ENCODE results near the gene CDC42EP4. TPM values are rescaled to one million over a fixed set of nuclear protein-coding genes. Genes with fewer than 3 reads are reported as not detected.

The CDC42EP4 gene
- total and polyA plus RNA-seq, 2 experiments from 2014 or later = 4.4 to 19.9 TPM

- TF ChIP-seq ETS1 (IDR thresholded peaks at IDR 0.05) (no peak), EZH2 (IDR thresholded peaks at IDR 0.05; ENCODE audit: low read depth, unreplicated experiment) (no peak), NANOG (IDR thresholded peaks at IDR 0.05; ENCODE audit: borderline replicate concordance) (no peak)
Observed at GRCh38 chr17:73289549-73290254, 22.1 kb downstream of the CDC42EP4 start (continued).

- Mint-ChIP-seq H3K9me3 (no peaks in the 10 kb centered on the region), H3K4me1 (peaks cover 37% of the 10 kb centered on the region), H3K36me3 (ENCODE audit: low read depth) (no peaks in the 10 kb centered on the region; the same call in 2 of the 3 replicates), H3K27ac (no peak overlapping the region), H3K4me3 (no peak overlapping the region), H3K27me3 (ENCODE audit: insufficient read depth, low read depth, poor library complexity) (peaks cover 15% of the 10 kb centered on the region)
- Histone ChIP-seq H3F3A (replicated peaks; ENCODE audit: low read depth) (no peaks in the 10 kb centered on the region), H3K4me1 (ENCODE audit: insufficient read depth) (peaks cover 11% of the 10 kb centered on the region), H3K36me3 (ENCODE audit: insufficient read depth) (no peaks in the 10 kb centered on the region), H4K20me1 (replicated peaks; ENCODE audit: insufficient read depth) (no peaks in the 10 kb centered on the region), H3K27me3 (ENCODE audit: insufficient read depth) (no peaks in the 10 kb centered on the region), H3K79me2 (replicated peaks; ENCODE audit: insufficient read depth) (0 out of 2 replicates have a peak, but pooled peaks cover 3% of the 10 kb centered on the region), H3K4me2 (no peak overlapping the region), H3K9me2 (ENCODE audit: insufficient read depth) (no peaks in the 10 kb centered on the region), H3K4me3 (no peak overlapping the region), H3K27ac (ENCODE audit: low read depth) (no peak overlapping the region), H2AFZ (no peak overlapping the region)
- DNase-seq (ENCODE audit: low spot score) = no peak
- no peak for ATAC-seq
- TF ChIP-seq NANOG (IDR thresholded peaks at IDR 0.05; ENCODE audit: borderline replicate concordance) = no peak
- no peak for TF ChIP-seq CTCF (conservative IDR thresholded peaks at IDR 0.05; ENCODE audit: low read depth in 2 of 2)
- TF ChIP-seq JUNB (IDR thresholded peaks at IDR 0.05; ENCODE audit: unreplicated experiment) = no peak
- TF ChIP-seq ETS1 (IDR thresholded peaks at IDR 0.05) = no peak
- TF ChIP-seq STAT1 (IDR thresholded peaks at IDR 0.05; ENCODE audit: unreplicated experiment) = no peak
Observed at GRCh38 chr17:73288534-73289302, 23.1 kb downstream of the CDC42EP4 start.

- no peaks in the 10 kb centered on the region for H3K9me2 ChIP-seq (ENCODE audit: insufficient read depth)
- peaks cover 44% of the 10 kb centered on the region for H3K4me1 Mint-ChIP-seq
- H3K27ac Mint-ChIP-seq = no peak overlapping the region; the same call in 1 of the 2 replicates
- no peak overlapping the region for H3K4me3 ChIP-seq
- H3K4me3 Mint-ChIP-seq = no peak overlapping the region
- no peaks in the 10 kb centered on the region for H3K27me3 ChIP-seq (ENCODE audit: insufficient read depth)
- H3K27me3 Mint-ChIP-seq (ENCODE audit: insufficient read depth, low read depth, poor library complexity) = peaks cover 19% of the 10 kb centered on the region
- DNase-seq (ENCODE audit: low spot score) (no peak), ATAC-seq (no peak)
- no peaks in the 10 kb centered on the region for H3K9me3 Mint-ChIP-seq
- no peak overlapping the region for H3K4me2 ChIP-seq
- H3K79me2 ChIP-seq (replicated peaks; ENCODE audit: insufficient read depth) = 0 out of 2 replicates have a peak, but pooled peaks cover 3% of the 10 kb centered on the region
- no peak overlapping the region for H2AFZ ChIP-seq
- no peaks in the 10 kb centered on the region for H4K20me1 ChIP-seq (replicated peaks; ENCODE audit: insufficient read depth)
- H3K27ac ChIP-seq (ENCODE audit: low read depth) = no peak overlapping the region
- H3K36me3 ChIP-seq (ENCODE audit: insufficient read depth) = no peaks in the 10 kb centered on the region
- H3K4me1 ChIP-seq (ENCODE audit: insufficient read depth) = peaks cover 17% of the 10 kb centered on the region
- no peaks in the 10 kb centered on the region; the same call in 2 of the 3 replicates for H3K36me3 Mint-ChIP-seq (ENCODE audit: low read depth)
- H3F3A ChIP-seq (replicated peaks; ENCODE audit: low read depth) = no peaks in the 10 kb centered on the region
- TF ChIP-seq CREB1 (CRISPR knock-in tag; IDR thresholded peaks at IDR 0.05; ENCODE audit: low read depth) (no peak), POLR2AphosphoS5 (IDR thresholded peaks at IDR 0.05; ENCODE audit: low read depth) (no peak), EZH2 (IDR thresholded peaks at IDR 0.05; ENCODE audit: low read depth, unreplicated experiment) (no peak), ZNF114 (CRISPR knock-in tag; IDR thresholded peaks at IDR 0.05) (no peak), JUNB (IDR thresholded peaks at IDR 0.05; ENCODE audit: unreplicated experiment) (no peak), NANOG (IDR thresholded peaks at IDR 0.05; ENCODE audit: borderline replicate concordance) (no peak)
Observed at GRCh38 chr17:73286863-73287296, 24.9 kb downstream of the CDC42EP4 start.
